ENCODE data around the gene NFIB. TPM values are rescaled to one million over a fixed set of nuclear protein-coding genes. Genes with fewer than 3 reads are reported as not detected.

The NFIB gene
- total RNA-seq, 1 donor from 2014 or later = 82.7 TPM

- DNase-seq (ENCODE audit: low read depth, low spot score) = no peak
These were observed 64.4 kb downstream of the NFIB start for GRCh38 chr9:14249527-14249926.

GRCh38 chr9:14248149-14248548, 65.8 kb downstream of the NFIB start:
- no peak for DNase-seq (ENCODE audit: low read depth, low spot score)

DNA sequence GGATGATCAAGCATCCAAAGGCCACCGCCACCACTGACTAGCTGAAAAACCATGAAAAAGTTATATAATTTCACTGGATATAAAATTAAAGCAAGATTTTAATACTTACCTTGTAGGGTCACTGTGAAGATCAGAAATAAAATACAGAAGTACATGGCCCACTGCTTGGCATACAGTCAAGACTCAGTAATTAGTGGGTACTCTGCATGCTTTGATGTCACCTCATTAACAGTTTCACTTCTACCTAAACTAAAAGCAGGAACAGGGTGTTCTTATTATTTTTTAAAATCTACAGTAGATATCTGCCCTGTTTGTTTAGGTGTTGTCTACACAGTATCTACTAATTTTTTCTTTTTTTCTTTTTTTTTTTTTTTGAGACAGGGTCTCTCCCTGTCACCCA, 66.4 kb downstream of the NFIB start:
- DNase-seq (ENCODE audit: low read depth, low spot score) = no peak

GRCh38 chr9:14246951-14247350, 67.0 kb downstream of the NFIB start:
- no peak for DNase-seq (ENCODE audit: low read depth, low spot score)

DNA sequence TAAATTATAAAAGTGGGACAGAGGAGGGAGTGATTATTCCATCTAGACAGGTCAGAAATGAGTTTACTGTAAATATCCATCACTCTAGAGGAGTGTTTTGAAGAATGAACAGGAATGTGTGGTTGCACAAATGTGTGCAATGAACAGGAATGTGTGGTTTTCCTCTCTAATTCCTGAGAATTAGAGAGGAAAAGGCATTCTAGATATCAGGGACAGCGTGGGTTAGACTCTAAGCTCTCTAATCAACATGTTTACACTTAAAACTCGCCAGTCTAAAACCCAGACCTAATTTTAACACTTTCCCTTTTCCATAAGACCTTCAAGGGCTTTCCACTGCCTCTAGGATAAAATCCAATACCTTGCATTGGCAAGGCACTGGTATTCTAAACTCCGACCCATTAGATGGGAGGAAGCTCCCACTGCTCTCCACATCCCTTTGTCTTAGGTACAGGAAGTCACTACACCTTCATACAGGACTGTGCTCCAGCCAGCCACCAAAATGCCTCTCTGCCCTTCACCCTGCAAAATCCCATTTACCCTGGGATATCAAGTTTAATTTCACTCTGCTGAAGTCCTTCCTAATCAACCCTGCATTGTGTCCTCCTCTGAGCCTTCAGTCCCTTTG, 67.9 kb downstream of the NFIB start:
- no peak for DNase-seq (ENCODE audit: low read depth, low spot score)

DNA sequence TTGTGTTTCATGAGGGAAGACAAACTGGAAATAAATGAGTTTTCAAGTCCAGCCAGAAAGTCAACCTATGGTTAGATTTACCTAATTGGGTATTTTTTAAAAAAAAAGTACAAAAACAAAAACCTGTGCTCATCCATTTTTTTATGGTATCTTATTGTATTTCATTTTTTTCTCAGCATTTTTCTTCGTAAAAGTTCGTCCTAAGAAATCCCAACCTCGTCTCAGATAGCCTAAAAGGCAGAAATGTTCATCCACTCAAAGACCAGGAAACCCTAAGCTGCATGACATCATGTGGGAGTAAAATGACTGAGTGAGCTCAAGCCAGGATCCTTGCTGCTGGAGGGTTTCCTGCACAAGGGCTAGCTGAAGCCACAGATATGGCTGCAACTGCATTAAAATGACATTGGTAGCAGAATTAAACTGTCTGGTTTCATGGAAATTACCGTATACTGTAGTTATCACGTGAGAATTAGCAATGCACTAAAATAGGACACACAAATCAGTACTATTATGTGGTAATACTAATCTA, 70.4 kb downstream of the NFIB start:
- DNase-seq (ENCODE audit: low read depth, low spot score) = no peak

GRCh38 chr9:14242150-14242805, 71.7 kb downstream of the NFIB start:
- no peak for DNase-seq (ENCODE audit: low read depth, low spot score)

DNA sequence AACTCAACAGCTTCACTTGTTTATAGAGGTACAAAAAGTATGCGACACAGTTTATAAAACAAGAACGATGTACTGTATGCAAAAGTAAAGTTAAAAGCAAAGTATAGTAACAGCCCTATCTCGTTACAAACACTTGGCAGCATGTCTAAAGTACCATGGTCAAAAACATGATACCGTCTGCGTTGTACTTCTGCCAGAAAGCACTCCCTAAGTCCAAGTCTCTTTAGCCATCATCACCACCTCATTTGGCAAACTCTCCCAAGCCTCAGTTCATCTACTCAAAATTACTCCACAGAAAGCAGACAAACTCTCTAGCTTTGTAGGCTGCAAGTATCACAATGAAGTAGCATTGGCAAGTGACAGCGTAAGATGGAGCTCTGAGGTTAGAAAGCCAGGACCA, 73.4 kb downstream of the NFIB start:
- DNase-seq (ENCODE audit: low read depth, low spot score) = no peak

DNA sequence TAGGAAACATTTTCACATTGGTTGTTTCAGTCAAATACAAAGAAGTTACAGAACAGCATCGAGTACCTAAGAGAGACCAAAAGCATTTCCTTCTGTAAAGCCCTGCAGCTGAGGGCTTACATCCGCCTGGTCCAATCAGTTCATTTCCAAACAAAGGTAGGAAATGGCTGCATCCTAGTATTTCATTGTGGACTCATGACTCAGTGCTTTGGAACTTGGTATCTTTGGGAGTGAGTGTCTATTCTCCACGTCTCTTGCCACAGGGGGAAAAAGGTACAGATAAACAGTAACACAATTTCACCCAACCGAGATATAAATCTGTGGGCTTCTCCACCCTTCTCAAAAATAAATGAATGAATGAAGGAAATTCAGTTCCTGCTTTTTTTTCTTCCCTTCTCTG, 75.4 kb downstream of the NFIB start:
- DNase-seq (ENCODE audit: low read depth, low spot score) = peak; percentile 99

DNA sequence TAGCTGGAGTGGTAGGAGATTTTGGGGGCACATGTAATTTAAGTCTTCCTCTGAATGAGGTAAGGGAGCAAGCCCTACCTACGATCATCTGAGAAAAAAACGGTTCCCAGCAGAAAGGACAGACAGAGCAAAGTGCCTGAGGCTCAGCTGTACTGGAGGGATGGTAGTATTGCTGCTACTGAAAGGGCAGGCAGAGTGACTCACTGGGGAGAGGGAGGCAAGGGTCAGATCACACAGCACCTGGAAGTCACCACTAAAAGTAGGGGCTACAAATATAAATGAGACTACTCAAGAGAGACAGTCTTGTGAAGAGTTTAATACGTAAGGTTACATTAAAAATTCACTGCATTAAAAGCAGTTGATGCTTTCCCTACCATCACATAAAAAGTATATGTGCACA, 75.9 kb downstream of the NFIB start:
- peak; percentile 76 for DNase-seq (ENCODE audit: low read depth, low spot score)

DNA sequence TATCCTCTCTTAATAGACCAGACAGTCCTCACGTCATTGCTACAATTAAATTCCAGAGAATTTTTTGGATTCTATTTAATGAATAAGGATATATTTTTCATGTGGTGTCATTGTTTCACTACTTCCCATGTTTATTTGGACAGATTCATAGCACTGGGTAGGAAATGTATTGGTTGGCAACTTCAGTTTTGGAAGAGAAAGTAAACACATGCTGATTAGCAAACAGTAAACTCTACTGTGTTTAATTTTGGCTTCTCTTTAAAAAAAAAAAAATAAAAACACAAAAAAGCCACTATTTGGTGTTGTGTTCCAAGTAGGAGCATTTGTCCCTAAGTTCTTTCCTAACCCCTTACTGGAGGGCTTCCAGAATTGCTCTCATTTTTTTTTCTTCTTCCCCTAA, 77.3 kb downstream of the NFIB start:
- no peak for DNase-seq (ENCODE audit: low read depth, low spot score)

- no peak for DNase-seq (ENCODE audit: low read depth, low spot score)
These were observed 81.8 kb downstream of the NFIB start for GRCh38 chr9:14232111-14232510.

DNA sequence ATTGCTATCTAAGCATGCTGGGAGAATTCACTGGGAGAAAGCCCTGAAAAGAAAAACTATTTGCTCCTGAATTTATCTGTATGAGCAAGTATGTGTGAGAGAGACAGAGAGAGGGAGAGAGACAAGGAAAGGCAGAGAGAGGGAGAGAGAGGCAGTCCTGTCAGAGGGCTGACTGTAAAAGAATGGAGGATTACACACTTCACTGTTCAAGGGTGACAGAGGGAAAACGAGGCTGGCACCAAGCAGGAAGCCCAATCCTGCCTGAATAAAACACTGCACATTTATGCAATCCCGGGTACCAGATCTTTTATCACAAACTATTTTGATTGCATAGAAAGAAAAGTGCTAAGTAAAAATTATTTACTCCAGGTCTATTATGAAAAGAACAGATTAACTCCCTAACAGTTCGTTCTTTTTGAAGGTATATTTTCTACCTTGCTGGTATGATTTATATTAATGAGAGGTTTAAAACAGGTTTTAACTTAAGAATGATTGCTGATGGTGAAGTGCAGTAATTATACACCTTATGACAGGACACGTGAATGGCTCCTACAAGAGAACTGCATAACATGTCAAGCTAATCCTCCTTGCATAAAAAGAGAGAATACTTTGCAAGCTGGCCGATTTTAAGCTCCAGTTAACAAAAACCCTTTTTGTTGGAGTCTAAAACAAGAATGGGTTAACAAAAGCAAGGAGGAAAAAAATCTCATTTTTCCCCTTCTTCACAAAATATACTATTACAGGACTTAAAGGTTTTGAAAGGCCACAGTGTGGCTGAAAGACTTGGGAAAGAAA, 82.5 kb downstream of the NFIB start:
- DNase-seq (ENCODE audit: low read depth, low spot score) = no peak

DNA sequence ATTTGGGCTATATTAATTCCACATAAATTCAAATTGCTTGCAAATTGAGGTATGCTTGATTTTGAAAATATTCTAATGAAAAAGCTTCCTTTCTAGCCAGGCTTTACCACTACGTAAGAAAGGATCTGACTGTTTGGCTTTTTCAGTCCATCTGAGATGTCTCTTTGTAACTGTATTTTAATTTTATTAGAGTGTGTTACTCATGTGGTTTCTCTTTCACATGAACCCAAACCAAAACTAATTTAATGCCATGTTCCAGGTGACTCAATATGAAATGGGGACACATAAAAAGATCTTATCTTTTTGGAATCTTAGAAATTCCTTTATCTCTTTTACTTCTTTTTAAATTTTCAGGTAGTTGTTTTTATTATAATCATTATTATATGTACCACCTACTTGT, 85.3 kb downstream of the NFIB start:
- DNase-seq (ENCODE audit: low read depth, low spot score) = no peak

DNA sequence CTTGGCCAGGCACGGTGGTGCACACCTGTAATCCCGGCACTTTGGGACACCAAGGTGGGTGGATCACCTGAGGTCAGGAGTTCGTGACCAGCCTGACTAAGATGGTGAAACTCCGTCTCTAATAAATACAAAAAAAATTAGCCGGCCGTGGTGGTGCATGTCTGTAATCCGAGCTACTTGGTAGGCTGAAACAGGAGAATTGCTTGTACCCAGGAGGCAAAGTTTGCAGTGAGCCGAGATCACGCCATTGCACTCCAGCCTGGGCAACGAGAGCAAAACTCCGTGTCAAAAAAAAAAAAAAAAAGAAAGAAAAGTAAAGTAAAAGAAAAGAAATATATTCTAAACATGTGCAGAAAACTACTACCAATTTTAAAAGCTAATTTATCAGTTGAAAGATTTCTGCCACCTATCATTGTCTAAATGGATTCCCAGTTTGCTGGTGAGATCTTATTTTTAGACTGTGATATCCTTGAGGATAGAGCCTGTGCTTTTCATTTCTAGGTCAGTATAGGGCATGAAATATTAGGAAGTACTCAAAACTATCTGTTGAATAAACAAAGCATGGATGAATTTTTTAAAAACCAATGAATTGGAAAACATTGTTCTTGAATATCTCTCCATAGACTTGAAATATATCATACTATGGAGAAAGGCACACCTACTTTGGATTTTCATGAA, 86.9 kb downstream of the NFIB start:
- DNase-seq (ENCODE audit: low read depth, low spot score) = no peak

GRCh38 chr9:14223081-14223480, 90.9 kb downstream of the NFIB start:
- no peak for DNase-seq (ENCODE audit: low read depth, low spot score)

DNA sequence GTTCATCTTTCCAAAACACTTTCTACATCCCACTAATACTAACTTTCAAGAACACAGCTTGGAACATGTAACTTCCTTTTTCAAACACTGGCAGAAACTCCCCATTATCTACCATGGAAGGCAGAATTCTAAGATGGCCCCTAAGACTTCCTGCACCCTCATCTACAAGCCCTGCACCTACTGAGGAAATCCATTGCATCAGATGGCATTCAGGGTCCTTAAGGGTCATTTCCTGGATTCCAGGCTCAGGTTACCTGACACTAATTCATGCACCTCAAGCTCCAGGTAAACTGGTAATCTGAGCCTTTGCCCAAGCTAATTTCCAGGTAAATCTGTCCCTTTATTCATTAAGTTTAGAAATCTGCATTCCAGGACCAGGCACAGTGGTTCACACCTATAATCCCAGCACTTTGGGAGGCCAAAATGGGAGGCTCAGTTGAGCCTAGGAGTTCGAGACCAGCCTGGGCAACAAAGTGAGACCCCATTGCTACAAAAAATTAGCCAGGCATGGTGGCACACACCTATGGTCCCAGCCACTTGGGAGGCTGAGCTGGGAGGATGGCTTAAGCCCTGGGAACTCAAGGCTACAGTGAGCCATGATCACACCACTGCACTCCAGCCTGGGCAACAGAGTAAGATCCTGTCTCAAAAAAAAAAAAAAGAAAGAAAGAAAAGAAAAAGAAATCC, 91.6 kb downstream of the NFIB start:
- DNase-seq (ENCODE audit: low read depth, low spot score) = no peak

- DNase-seq (ENCODE audit: low read depth, low spot score) = peak; percentile 75
These were observed 92.4 kb downstream of the NFIB start for GRCh38 chr9:14221558-14221957.

GRCh38 chr9:14221119-14221518, 92.8 kb downstream of the NFIB start:
- DNase-seq (ENCODE audit: low read depth, low spot score) = no peak

GRCh38 chr9:14220256-14220655, 93.7 kb downstream of the NFIB start:
- DNase-seq (ENCODE audit: low read depth, low spot score) = no peak

DNA sequence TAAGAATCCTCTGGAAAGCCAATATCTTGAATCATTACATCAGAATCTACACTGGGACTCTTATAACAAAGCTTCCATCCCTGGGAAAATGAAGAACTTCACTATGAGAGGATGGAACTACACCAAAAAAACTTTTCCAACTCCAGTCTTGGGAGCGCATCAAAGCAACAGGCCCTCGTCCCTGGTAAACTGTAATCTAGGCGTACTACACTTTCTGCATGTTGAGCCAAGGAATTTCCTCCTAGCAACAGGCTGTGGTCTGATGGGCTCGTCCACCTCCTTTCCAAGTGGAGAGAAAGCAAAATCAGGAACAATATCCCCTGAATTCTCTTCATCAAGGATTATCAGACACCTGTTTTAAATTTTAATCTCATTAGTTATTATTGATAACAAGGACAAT, 94.1 kb downstream of the NFIB start:
- no peak for DNase-seq (ENCODE audit: low read depth, low spot score)

All from pulmonary artery endothelial cell (primary cell).